Lower lobe of right lung (tissue), 2 donors: ENCODE data around the gene CCDC57. TPM values are rescaled to one million over a fixed set of nuclear protein-coding genes. Genes with fewer than 3 reads are reported as not detected.

ENCODE experiments used
- ATAC-seq, 2 donors: fragments of 200-7000 bp; cut with Tn5 transposase; one replicate each; pipeline ENCODE4 v1.9.1; 2020 to 2022; ENCODE audit warnings: mild to moderate bottlenecking in 2 of 2, moderate library complexity in 2 of 2
- DNase-seq: peaks from one replicate; pipeline ENCODE4 v3.0.0-alpha.2; 2020
- H3K27ac ChIP-seq: fragments of 200-600 bp; one replicate; pipeline ENCODE4 v1.8.0; 2022
- H3K27me3 ChIP-seq: fragments of 200-600 bp; one replicate; pipeline ENCODE4 v1.8.0; 2022; ENCODE audit warnings: low read depth
- H3K36me3 ChIP-seq: fragments of 200-600 bp; one replicate; pipeline ENCODE4 v1.8.0; 2022; ENCODE audit warnings: mild to moderate bottlenecking
- H3K4me1 ChIP-seq: fragments of 200-600 bp; one replicate; pipeline ENCODE4 v1.8.0; 2022
- H3K4me3 ChIP-seq: fragments of 200-600 bp; one replicate; pipeline ENCODE4 v1.8.0; 2022; ENCODE audit warnings: mild to moderate bottlenecking
- H3K9me3 ChIP-seq: fragments of 200-600 bp; one replicate; pipeline ENCODE4 v1.8.0; 2022
- CTCF ChIP-seq: fragments of 200-600 bp; IDR thresholded peaks from one replicate; pipeline ENCODE4 v1.8.0; 2022; ENCODE audit warnings: antibody characterized with exemption, mild to moderate bottlenecking
- intact Hi-C: fragments of 100-400 bp; cut with DNase I; formaldehyde crosslinking; loops from one replicate; pipeline ENCODE4 v1.11.0; 2022
- total RNA-seq: library from RNA; stranded (reverse); fragmentation: NEBNext Ultra II Directional; extraction: Animal tissue kit (Norgen Biotek cat#: 25700); gene quantifications from one replicate; pipeline ENCODE4 v1.2.1, GENCODE V29; 2021
- donor health status: DM: no; HTN: yes; CAD: no; lungs with severe emphysema.

CCDC57 gene
- total RNA-seq, 1 donor from 2014 or later = 63.4 TPM

DNA sequence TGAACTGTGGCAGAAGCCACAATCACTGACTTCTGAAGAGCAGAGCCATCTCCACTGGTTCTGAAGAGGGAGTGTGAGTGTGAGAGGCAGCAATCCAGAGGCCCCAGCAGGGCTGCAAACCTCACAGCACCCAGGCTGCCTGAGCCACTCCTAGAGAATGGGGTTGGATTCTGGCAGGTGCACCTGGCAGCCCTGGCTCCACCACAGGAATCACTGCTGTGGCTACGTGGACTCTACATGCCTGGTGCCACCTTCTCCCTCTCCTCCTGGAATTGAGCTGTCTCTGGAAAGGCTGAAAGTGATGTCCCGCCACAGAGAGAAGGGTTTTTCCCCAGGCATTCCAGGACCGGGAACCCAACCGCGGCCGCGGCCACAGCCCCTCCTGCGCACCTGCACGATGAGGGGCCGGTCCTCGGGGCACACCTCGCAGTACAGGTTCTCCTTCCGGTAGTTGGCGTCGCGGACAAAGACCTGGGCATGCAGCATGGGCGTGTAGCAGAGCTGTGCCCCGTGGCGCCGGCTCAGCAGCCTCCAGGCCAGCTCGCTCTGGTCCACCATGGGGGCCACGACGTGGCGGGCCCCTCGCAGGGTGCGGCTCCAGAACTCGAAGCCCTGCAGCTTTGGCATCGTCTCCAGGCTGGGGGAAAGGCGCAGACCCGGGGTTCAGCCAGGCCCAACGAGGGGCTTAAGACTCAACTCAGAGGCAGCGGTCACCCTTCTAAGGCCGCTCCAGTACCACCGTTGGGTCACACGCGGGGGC lies 148.0 kb downstream of the CCDC57 start:
- Histone ChIP-seq H3K4me1 (peaks cover 26% of the 10 kb centered on the region), H3K36me3 (peaks cover 41% of the 10 kb centered on the region), H3K27ac (peak overlapping the region; percentile 94), H3K4me3 (peak overlapping the region; percentile 94), H3K27me3 (no peaks in the 10 kb centered on the region), H3K9me3 (no peaks in the 10 kb centered on the region)
- TF ChIP-seq CTCF = no peak
- peak; percentile 45 to 49 for ATAC-seq
- no peak for DNase-seq
- intact Hi-C loops = no loop called here

GRCh38 chr17:82063424-82064415 lies 148.9 kb downstream of the CCDC57 start:
- intact Hi-C loops = no loop called here
- Histone ChIP-seq H3K27ac (no peak overlapping the region), H3K4me1 (peaks cover 26% of the 10 kb centered on the region), H3K36me3 (peaks cover 50% of the 10 kb centered on the region), H3K9me3 (no peaks in the 10 kb centered on the region), H3K27me3 (no peaks in the 10 kb centered on the region), H3K4me3 (no peak overlapping the region)
- no peak for ATAC-seq
- no peak for TF ChIP-seq CTCF
- DNase-seq = no peak

GRCh38 chr17:82062984-82063368 lies 149.7 kb downstream of the CCDC57 start:
- no peak for DNase-seq
- TF ChIP-seq CTCF = no peak
- peaks cover 57% of the 10 kb centered on the region for H3K36me3 ChIP-seq
- H3K9me3 ChIP-seq = no peaks in the 10 kb centered on the region
- H3K4me3 ChIP-seq = no peak overlapping the region
- H3K4me1 ChIP-seq = peaks cover 26% of the 10 kb centered on the region
- intact Hi-C loops = no loop called here
- ATAC-seq = no peak
- no peaks in the 10 kb centered on the region for H3K27me3 ChIP-seq
- H3K27ac ChIP-seq = no peak overlapping the region

- no peaks in the 10 kb centered on the region for H3K9me3 ChIP-seq
- DNase-seq (no peak), ATAC-seq (no peak)
- H3K4me3 ChIP-seq = no peak overlapping the region
- intact Hi-C loops = no loop called here
- peaks cover 26% of the 10 kb centered on the region for H3K4me1 ChIP-seq
- peaks cover 64% of the 10 kb centered on the region for H3K36me3 ChIP-seq
- no peak overlapping the region for H3K27ac ChIP-seq
- no peaks in the 10 kb centered on the region for H3K27me3 ChIP-seq
- TF ChIP-seq CTCF = no peak
These were observed 150.3 kb downstream of the CCDC57 start for GRCh38 chr17:82062076-82062983.
